ENCODE results near the gene WWC2. TPM values are rescaled to one million over a fixed set of nuclear protein-coding genes. Genes with fewer than 3 reads are reported as not detected.

Gene WWC2
- total RNA-seq, 4 donors from 2014 or later = 33.7 to 48.3 (median 42.9) TPM

- ATAC-seq (ENCODE audit: low FRiP score) = no peak
- no peak for TF ChIP-seq CTCF (IDR thresholded peaks at IDR 0.05)
- DNase-seq (ENCODE audit: low spot score) = no peak
These were observed 259.2 kb downstream of the WWC2 start for GRCh38 chr4:183358215-183358755.

- ATAC-seq (ENCODE audit: low FRiP score) (peak; percentile 26), DNase-seq (ENCODE audit: low spot score) (no peak)
- no peak for TF ChIP-seq CTCF (IDR thresholded peaks at IDR 0.05)
These were observed 261.3 kb downstream of the WWC2 start for GRCh38 chr4:183360161-183360919.

GRCh38 chr4:183362036-183362435 lies 263.0 kb downstream of the WWC2 start:
- no peak for DNase-seq (ENCODE audit: low spot score)
- no peak for TF ChIP-seq CTCF (IDR thresholded peaks at IDR 0.05)
- ATAC-seq (ENCODE audit: low FRiP score) = no peak

GRCh38 chr4:183362916-183363542 lies 264.0 kb downstream of the WWC2 start:
- ATAC-seq (ENCODE audit: low FRiP score) (no peak), DNase-seq (ENCODE audit: low spot score) (no peak)
- no peak for TF ChIP-seq CTCF (IDR thresholded peaks at IDR 0.05)

- no peak for TF ChIP-seq CTCF (IDR thresholded peaks at IDR 0.05)
- ATAC-seq (ENCODE audit: low FRiP score) = no peak
These were observed 265.0 kb downstream of the WWC2 start for GRCh38 chr4:183364025-183364424.

GRCh38 chr4:183366206-183366835 lies 267.3 kb downstream of the WWC2 start:
- ATAC-seq (ENCODE audit: low FRiP score) (no peak), DNase-seq (ENCODE audit: low spot score) (no peak)
- no peak for TF ChIP-seq CTCF (IDR thresholded peaks at IDR 0.05)

More at GRCh38 chr4:183364025-183364424, 265.0 kb downstream of the WWC2 start:
- no peak for DNase-seq (ENCODE audit: low spot score)
